Heart right ventricle (tissue), 16 donors: ENCODE data around the gene OGFOD3. TPM values are rescaled to one million over a fixed set of nuclear protein-coding genes. Genes with fewer than 3 reads are reported as not detected.
"Not testable (repeated sequence)": the region's sequence is repeated elsewhere in the genome, so short reads cannot be mapped to it uniquely, and the experiment has no call there.

Experiments
- ATAC-seq, 8 donors: fragments of 200-7000 bp; cut with Tn5 transposase; one replicate each; pipeline ENCODE4 v1.9.1; 2020; ENCODE audit warnings: mild to moderate bottlenecking in 8 of 8, moderate library complexity in 8 of 8, moderate number of reproducible peaks in 1 of 8
- DNase-seq, 2 donors: peaks; one replicate each; pipeline ENCODE4 v3.0.0-alpha.2; 2020
- H3K27ac ChIP-seq, 10 donors: fragments of 200-600 bp; sonication (generic) in 2 of 10; one replicate each; pipeline versions ENCODE4 v1.5.0 to v1.8.0; 2020 to 2022; ENCODE audit warnings: mild to moderate bottlenecking in 3 of 10
- H3K27me3 ChIP-seq, 7 donors: fragments of 200-600 bp; one replicate each; pipeline ENCODE4 v1.8.0; 2021 to 2022; ENCODE audit warnings: mild to moderate bottlenecking in 2 of 7
- H3K36me3 ChIP-seq, 9 donors: fragments of 200-600 bp; sonication (generic) in 1 of 9; one replicate each; pipeline versions ENCODE4 v1.5.0 to v1.8.0; 2020 to 2022; ENCODE audit warnings: mild to moderate bottlenecking in 2 of 9
- H3K4me1 ChIP-seq, 9 donors: fragments of 200-600 bp; sonication (generic) in 1 of 9; one replicate each; pipeline versions ENCODE4 v1.5.0 to v1.8.0; 2020 to 2022; ENCODE audit warnings: mild to moderate bottlenecking in 4 of 9
- H3K4me3 ChIP-seq, 10 donors: fragments of 200-600 bp; sonication (generic) in 2 of 10; one replicate each; pipeline versions ENCODE4 v1.5.0 to v1.8.0; 2020 to 2022; ENCODE audit warnings: mild to moderate bottlenecking in 7 of 10, moderate library complexity in 2 of 10
- H3K9me3 ChIP-seq, 11 donors: fragments of 200-600 bp in 10 of 11; sonication (generic) in 2 of 11; one replicate each; pipeline versions ENCODE4 v1.5.0 to v1.8.0; 2013 to 2022; ENCODE audit warnings: mild to moderate bottlenecking in 2 of 11, control low read depth in 1 of 11, moderate library complexity in 1 of 11
- CTCF ChIP-seq, 9 donors: fragments of 200-600 bp; sonication (generic) in 2 of 9; IDR thresholded peaks; one replicate each; pipeline versions ENCODE4 v1.5.0 to v1.8.0; 2021 to 2022; ENCODE audit warnings: antibody characterized with exemption in 9 of 9, mild to moderate bottlenecking in 5 of 9, moderate library complexity in 1 of 9
- WGBS, 2 donors: extraction: QIAGEN DNeasy Blood & Tissue Kit; methylation state at CpG; one replicate each; pipeline ENCODE4 v1.1.7; 2013; ENCODE audit warnings: inconsistent platforms in 1 of 2; 5-methylcytosine and 5-hydroxymethylcytosine counted together
- intact Hi-C, 10 donors: fragments of 100-400 bp; cut with DNase I; formaldehyde crosslinking; loops; one replicate each; pipeline versions ENCODE4 v1.11.1 to v1.14.2; 2022
- polyA plus RNA-seq, 2 donors: library from polyadenylated mRNA; stranded (reverse); fragments of 200-250 nt; gene quantifications; one replicate each; pipeline ENCODE4 v1.2.3, GENCODE V29; 2013
- total RNA-seq, 10 donors: library from RNA; stranded (reverse); fragmentation: NEBNext Ultra II Directional in 3 of 10; extraction: Animal tissue kit (Norgen Biotek cat#: 25700) in 3 of 10; gene quantifications; one replicate each; pipeline versions ENCODE4 v1.2.1 to v1.2.4, GENCODE V29; 2021 to 2023
- donor health status: Arrhythmogenic right ventricular cardiomyopathy.
- donor health status: ischemic (EF 13 %, LVEDD 7.1; RV severe dilation, severe dysfunction).
- donor health status: healthy with polysubstance abuse.
- donor health status: DM: no; HTN: yes; CAD: no.
- donor health status: DM: no; HTN: no; CAD: no.
- donor health status: ischemic (EF 25% LVEDD 6.9; RV normal size, moderate dysfunction).
- donor health status: ischemic (EF 25% LVEDD 5.7; RV mildly dilated, moderate dysfunction).
- donor health status: healthy.
- donor health status: DM: yes; HTN: yes; CAD: no.
- donor health status: Ischemic cardiomyopathy.
- donor health status: ischemic (EF 35%, LVEDD 5.7; RV mildly dilated, moderate dysfunction).
- donor health status: nonischemic (EF 11% LVEDD 7.7; RV severe dilation, severe dysfunction).
- donor health status: DM: yes; HTN: yes; CAD: no.
- donor health status: PGD.
- donor health status: ischemic (EF 29% LVEDD 5.4; RV normal size, mild dysfunction).
- donor health status: nonischemic (EF 23%, LVEDD 6.1; RV moderate dilation, normal function).

OGFOD3 gene
- total and polyA plus RNA-seq, 12 donors: 23.3 to 39.4 (median 30.8) TPM

- WGBS, 2 donors: 92 to 93% methylated on average over 26 of the region's 26 CpGs
- no peak for DNase-seq
- no peak for TF ChIP-seq CTCF (IDR thresholded peaks at IDR 0.05)
Observed at GRCh38 chr17:82415336-82415735, 3.0 kb downstream of the OGFOD3 start.

GRCh38 chr17:82414548-82415281 is 3.7 kb downstream of the OGFOD3 start:
- H3K36me3 ChIP-seq: peaks cover 0 to 15% (median 0%) of the 10 kb centered on the region in 9 donors
- H3K4me1 ChIP-seq: peaks cover 3 to 36% (median 20%) of the 10 kb centered on the region in 9 donors
- H3K9me3 ChIP-seq: no peaks in the 10 kb centered on the region
- WGBS, 2 donors: 22% methylated on average over 38 of the region's 38 CpGs
- ATAC-seq (peak; percentile 62 to 88 (median 84)), DNase-seq (peak; percentile 72 to 79)
- intact Hi-C loops: loop anchor here in 9 of 10 donors (1.0 to 10.0 kb wide), 7 partner anchors 38 to 210 kb away; partner anchors contain the start of genes NARF (in 2 of the 9) and CYBC1 (in 1 of the 9)
- no peaks in the 10 kb centered on the region for H3K27me3 ChIP-seq
- H3K27ac ChIP-seq: no peak overlapping the region
- H3K4me3 ChIP-seq: no peak overlapping the region
- TF ChIP-seq CTCF (IDR thresholded peaks at IDR 0.05): peak; percentile 30 to 86 (median 75)

More at GRCh38 chr17:82415336-82415735, 3.0 kb downstream of the OGFOD3 start:
- H3K4me3 ChIP-seq: no peak overlapping the region
- H3K27ac ChIP-seq: no peak overlapping the region
- intact Hi-C loops: loop anchor here in 8 of 10 donors (2.0 to 10.0 kb wide), 5 partner anchors 37 to 211 kb away; partner anchors contain the start of genes NARF (in 2 of the 8) and CYBC1 (in 1 of the 8)
- no peak for ATAC-seq
- H3K27me3 ChIP-seq: no peaks in the 10 kb centered on the region
- H3K9me3 ChIP-seq: no peaks in the 10 kb centered on the region
- H3K4me1 ChIP-seq: peaks cover 3 to 37% (median 20%) of the 10 kb centered on the region in 9 donors
- peaks cover 0 to 13% (median 3%) of the 10 kb centered on the region in 9 donors for H3K36me3 ChIP-seq

- no peak overlapping the region for H3K4me3 ChIP-seq
- 77 to 80% methylated on average over 29 of the region's 29 CpGs for WGBS, 2 donors
- DNase-seq: no peak
- TF ChIP-seq CTCF (IDR thresholded peaks at IDR 0.05): no peak
- peaks cover 2 to 24% (median 10%) of the 10 kb centered on the region in 9 donors for H3K4me1 ChIP-seq
- no peaks in the 10 kb centered on the region for H3K9me3 ChIP-seq
- peak in 2 of 8 donors; percentile 23 to 39 for ATAC-seq
- no peak overlapping the region for H3K27ac ChIP-seq
- intact Hi-C loops: loop anchor here in 4 of 10 donors (2.0 to 10.0 kb wide), 3 partner anchors 60 to 208 kb away; no protein-coding TSS in a partner anchor
- no peaks in the 10 kb centered on the region for H3K27me3 ChIP-seq
- peaks cover 0 to 24% (median 0%) of the 10 kb centered on the region in 9 donors for H3K36me3 ChIP-seq
Observed at GRCh38 chr17:82412535-82413520, 5.6 kb downstream of the OGFOD3 start.

- intact Hi-C loops: loop anchor here in 4 of 10 donors (2.0 to 10.0 kb wide), 3 partner anchors 59 to 207 kb away; no protein-coding TSS in a partner anchor
- H3K9me3 ChIP-seq, ATAC-seq, H3K4me3 ChIP-seq, H3K27ac ChIP-seq, H3K27me3 ChIP-seq, DNase-seq: not testable (repeated sequence)
- 91 to 94% methylated on average over 15 to 16 of the region's 16 CpGs for WGBS, 2 donors
- peaks cover 0 to 24% (median 0%) of the 10 kb centered on the region in 9 donors for H3K36me3 ChIP-seq
- peaks cover 0 to 24% (median 11%) of the 10 kb centered on the region in 9 donors for H3K4me1 ChIP-seq
Observed at GRCh38 chr17:82412081-82412480, 6.3 kb downstream of the OGFOD3 start.
